ENCODE measurements around the gene PES1.
"Not testable (repeated sequence)": the region's sequence is repeated elsewhere in the genome, so short reads cannot be mapped to it uniquely, and the experiment has no call there.

The PES1 gene

DNA sequence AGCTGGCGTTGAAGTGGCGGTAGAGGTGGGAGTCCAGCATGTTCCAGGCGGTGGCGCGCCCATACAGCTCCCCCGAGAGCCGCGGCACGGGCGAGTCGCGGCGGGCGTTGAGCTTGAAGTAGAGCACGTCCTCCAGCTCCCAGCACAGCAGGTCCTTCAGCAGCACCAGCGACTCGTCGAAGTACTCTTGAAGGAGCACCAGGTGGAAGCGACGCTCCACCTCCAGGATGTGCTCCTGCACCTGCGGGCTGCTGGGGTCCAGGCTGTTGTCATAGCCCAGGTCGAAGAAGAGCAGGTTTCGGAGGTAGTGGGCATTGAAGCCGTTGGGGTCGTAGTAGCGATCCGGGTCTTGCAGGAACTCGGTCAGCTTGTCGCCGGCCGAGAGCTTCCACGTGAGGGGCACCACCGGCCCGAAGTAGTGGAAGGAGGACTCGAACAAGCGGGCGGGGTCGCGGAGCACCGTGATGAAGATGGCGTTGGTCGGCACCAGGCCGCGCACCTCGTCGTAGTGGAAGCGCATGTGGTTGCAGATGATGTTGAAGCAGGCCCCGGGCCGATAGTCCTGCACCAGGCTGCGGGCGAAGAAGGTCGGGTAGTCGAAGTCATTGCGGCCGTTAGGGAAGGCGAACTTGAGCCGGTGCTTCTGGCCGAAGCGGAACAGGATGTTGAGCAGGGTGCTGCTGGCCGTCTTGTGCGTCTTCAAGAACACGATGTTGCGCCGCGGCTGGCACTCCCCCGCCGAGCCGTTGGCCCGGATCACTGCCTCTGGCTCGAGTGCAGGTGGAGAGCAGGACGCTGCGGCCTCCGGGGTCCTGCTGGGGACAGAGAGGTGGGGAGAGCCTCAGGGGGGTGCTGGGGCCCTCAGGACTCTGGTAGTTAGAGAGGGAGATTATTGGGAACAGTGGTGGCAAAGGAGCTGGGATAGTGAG is 36.2 kb downstream of the PES1 start:
- DNase-seq (ENCODE audit: low read depth, low spot score): no peak

DNA sequence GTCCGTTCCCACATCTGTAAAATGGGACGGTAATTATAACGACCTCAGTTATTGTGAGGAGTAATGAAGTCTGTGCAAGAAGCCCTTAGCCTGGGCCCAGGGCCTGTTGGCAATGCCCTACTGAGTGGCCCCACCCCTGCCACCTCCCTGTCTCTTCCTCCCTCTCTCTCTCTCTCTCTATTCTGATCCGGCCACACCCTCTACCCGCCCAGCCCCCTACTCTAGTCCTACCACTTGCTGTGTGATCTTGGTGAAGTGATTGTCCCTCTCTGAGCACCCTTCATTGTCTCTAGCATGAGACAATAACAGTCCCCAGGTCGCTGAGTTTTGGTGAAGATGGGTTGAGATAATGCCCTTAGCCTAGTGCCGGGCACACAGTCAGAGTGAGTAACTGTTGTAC is 37.7 kb downstream of the PES1 start:
- DNase-seq (ENCODE audit: low read depth, low spot score): no peak

DNA sequence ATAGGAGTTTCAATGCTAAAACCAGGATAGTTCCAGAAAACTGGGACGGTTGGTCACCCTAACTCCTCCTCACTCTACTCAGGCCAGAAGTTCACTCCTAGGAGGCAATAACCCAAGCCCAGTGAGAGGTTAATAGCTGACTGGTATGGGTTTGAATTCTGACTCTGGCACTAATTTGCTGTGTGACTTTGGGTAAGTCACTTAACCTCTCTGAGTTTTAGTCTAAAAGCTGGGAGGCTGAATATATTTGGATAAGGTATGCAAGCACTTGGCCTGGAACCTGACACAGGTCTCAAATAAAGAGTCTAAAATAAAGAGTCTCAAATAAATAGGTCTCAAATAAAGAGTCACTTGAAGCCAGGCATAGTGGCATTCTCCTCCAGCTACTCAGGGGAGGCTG is 39.0 kb downstream of the PES1 start:
- DNase-seq (ENCODE audit: low read depth, low spot score): no peak

DNA sequence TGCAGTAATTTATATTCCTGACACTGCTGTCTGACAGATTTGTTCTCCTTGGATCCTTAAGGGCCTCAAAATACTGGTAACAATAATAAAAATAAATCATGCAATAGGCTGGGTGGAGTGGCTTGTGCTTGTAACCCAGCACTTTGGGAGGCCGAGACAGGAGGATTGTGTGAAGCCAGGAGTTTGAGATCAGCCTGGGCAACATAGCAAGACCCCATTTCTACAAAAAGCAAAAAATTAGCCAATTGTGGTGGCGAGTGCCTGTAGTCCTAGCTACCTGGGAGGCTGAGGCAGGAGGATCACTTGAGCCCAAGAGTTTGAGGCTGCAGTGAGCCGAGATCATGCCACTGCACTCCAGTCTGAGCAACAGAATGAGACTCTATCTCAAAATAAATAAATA is 39.9 kb downstream of the PES1 start:
- DNase-seq (ENCODE audit: low read depth, low spot score): not testable (repeated sequence)

DNA sequence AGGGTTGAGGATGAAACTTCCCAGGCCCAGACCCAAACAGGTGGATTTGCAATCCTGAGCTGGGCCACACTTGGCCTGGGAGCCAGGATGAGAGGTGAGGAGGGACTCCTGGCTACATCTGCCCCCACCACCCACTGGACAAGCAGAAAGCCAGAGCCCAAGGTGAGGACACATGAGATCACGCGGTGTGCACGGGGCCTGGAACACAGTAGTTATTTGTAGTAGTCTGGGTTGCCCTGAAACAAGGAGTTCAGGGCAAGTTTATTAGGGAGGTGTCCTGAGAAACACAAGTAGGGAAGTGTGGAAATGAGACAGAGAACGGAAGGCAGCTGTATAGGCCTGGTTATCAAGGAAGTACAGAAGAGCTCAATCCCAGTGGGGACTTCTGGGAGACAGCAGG is 44.5 kb downstream of the PES1 start:
- DNase-seq (ENCODE audit: low read depth, low spot score): no peak

DNA sequence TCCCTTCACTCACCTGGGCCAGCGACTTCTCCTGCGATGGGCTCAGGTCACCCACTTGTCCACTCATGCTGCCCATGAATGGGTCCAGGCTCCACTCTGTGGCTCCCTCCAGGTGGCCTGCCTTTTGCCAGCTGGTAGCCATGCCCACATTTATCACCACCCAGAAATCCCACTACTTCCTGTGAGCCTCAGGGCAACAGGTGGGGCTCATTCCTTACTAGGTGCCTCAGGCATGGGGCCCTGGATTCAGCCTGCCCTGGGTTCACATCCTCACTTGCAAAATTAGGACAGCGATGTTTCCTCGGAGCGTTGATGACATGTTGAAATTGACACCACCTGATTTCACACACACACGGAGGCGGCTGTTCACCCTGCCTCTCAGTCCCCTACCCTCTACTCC is 45.1 kb downstream of the PES1 start, which contains the start of gene SEC14L6:
SEC14L6 (minus strand) TSS at position 126 of the 400 bp plus-strand sequence; CDS start at position 67, 59 bp downstream.
- DNase-seq (ENCODE audit: low read depth, low spot score): no peak

DNA sequence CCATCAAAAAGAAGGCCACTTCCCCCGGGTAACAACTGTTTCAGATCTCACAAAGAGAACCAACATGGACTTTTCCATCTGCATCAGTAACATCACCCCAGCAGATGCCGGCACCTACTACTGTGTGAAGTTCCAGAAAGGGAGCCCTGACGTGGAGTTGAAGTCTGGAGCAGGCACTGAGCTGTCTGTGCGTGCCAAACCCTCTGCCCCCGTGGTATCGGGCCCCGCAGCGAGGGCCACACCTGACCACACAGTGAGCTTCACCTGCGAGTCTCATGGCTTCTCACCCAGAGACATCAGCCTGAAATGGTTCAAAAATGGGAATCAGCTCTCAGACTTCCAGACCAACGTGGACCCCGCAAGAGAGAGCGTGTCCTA is 48.9 kb downstream of the PES1 start:
- no peak for DNase-seq (ENCODE audit: low read depth, low spot score)

DNA sequence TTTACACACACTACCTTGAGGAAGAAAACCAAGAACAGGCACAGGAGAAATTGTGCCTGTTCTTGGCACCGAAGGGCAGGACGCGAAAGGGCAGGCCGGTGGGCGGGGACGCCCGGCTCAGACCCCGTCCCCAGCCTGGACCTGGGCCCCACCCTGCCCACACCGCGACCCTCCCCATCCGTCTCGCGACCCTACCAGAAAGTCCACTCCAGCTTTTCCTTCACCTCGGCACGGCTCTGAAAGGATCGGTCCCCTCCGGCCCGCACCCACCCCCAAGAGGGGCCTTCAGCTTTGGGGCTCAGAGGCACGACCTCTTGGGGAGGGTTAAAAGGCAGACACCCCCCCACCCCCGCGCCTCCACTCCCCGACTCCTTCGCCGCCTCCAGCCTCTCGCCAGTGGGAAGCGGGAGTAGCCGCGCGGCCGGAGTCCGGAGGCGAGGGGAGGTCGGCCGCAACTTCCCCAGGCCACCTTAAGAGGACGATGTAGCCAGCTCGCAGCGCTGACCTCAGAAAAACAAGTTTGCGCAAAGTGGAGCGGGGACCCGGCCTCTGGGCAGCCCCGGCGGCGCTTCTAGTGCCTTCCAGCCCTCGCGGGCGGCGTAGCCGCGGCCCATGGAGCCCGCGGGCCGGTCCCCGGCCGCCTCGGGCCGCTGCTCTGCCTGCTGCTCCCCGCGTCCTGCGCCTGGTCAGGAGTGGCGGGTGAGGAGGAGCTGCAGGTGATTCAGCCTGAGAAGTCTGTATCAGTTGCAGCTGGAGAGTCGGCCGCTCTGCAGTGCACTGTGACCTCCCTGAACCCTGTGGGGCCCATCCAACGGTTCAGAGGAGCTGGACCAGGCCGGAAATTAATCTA is 49.5 kb downstream of the PES1 start:
- no peak for DNase-seq (ENCODE audit: low read depth, low spot score)

DNA sequence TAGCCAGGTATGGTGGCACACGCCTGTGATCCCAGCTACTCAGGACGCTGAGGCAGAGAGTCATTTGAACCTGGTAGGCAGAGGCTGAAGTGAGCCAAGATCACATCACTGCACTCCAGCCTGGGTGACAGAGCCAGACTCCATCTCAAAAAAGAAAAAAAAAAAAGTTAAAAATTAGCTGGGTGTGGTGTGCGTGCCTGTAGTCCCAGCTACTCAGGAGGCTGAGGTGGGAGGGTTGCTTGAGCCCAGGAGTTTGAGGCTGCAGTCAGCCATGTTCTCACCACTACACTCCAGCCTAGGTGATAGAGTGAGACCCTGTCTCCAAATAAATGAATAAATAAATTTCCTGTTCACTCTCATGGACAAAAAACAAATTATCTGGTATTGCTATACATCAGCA is 50.2 kb downstream of the PES1 start:
- DNase-seq (ENCODE audit: low read depth, low spot score): not testable (repeated sequence)

DNA sequence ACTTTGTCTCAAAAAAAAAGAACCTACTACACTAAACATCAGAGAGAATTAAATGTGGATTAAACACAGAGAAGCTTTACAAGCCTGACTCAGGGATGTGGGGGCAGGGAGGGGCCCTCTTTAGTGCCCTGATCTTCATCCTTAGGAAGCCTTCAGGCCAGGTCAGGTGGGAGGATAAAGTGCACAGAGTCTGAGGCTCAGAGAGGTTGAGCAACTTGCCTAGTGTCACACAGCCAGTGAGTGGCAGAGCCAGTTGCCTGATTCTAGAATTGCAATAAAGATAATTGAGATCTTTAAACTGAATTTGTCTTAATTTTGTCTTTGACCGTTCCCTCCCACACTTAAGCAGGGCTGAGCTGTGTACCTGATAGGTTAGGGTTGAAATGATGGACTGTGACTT is 52.3 kb downstream of the PES1 start:
- no peak for DNase-seq (ENCODE audit: low read depth, low spot score)

DNA sequence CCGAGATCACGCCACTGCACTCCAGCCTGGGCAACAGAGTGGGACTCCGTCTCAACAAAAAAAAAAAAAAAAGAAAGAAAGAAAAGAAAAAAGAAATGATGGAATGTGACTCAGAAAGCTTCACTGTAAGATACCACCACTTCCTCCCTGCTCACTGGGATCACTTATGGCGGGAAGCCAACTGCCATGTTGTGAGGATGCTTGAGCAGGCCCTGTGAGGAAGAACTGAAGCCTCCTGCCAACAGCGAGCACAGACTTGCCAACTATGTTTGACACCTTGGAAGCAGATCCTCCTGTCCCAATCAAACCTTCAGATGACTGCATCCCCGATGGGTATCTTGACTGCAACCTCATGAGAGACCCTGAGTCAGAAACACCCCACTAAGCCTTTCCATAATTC is 53.4 kb downstream of the PES1 start:
- no peak for DNase-seq (ENCODE audit: low read depth, low spot score)

DNA sequence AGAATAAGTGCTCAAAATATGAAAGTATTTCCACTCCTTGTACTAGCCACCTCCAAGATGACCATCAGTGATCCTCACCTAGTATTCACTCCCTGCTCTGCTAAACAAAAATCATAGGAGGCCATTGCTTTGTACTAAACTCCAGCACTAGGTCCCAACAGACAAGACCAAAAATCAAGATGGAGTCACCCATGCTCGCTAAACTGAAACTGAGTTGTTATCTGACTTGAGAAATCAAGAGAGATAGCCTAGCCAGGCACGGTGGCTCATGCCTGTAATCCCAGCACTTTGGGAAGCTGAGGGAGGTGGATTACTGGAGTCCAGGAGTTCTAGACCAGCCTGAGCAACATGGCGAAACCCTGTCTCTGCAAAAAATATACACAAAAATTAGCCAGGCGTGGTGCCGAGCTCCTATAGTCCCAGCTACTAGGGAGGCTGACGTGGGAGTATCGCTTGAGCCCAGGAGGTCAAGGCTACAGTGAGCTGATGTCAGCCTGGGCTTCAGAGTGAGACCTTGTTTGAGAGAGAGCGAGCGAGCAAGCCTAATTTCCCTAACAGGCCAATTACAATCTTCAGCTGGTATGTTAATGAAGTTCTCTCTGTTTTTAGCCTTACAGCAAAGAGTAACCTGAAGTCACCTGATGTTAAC is 54.5 kb downstream of the PES1 start:
- DNase-seq (ENCODE audit: low read depth, low spot score): no peak

DNA sequence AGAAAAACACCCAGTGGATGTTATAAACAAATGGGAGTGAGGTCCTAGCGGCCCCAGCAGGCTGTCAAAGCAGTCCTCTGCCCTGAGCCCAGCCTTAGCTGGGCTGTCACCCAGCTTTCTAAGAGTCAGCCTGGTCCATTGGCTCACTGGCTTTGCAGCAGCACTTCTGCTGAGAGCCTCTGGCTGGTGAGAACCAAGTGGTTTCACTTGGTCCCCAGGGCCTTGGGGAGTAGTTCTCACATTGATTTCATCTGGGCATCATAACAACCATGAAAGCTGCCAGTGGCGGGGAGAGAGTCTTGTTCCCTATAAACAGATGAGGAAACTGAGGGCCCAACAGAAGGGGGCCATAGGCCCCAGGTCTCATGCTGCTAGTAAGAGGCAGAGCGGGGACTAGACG is 56.5 kb downstream of the PES1 start:
- no peak for DNase-seq (ENCODE audit: low read depth, low spot score)

DNA sequence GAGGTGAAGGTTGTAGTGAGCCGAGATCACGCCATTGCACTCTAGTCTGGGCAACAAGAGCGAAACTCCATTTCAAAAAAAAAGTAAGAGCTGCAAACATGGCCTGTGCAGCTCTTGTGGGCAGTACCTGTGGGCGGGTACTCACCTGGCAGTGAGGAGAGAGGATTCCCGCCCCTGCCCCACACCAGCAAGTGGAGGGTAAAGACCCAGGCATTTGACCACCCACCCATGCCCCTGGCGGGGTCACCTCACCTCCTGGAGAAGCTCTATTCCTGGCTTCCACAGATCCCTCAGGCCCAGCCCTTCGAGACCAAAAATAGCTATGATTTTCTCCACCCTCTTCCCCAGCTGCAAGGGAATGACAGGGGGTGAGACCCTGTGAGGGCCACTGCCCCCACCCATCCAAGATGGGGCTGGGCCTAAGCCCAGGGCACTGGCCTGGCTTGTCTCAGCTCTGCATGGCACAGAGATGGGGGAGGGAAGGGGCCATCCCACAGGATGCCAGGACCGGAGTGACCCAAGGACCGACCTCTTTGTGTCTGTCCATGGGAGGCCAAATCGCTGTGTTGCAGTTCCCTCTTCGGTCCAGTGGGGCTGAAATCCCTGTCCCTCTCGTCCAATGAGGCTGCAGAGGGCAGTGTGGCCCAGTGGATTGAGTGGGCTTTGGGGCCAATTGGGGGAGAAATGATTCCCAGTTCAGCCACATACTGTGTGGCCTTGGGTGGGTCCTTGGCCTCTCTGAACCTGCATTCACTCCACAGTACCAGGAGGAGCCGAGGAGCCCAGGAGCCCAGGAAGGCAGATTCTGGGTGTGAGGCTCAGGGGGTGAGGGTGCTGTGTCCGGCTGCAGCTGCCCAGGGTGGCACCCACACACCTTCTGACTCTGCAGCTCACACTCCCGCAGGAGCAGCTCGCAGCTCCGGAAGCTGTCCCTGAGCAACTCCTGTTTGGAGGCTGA is 59.8 kb downstream of the PES1 start:
- no peak for DNase-seq (ENCODE audit: low read depth, low spot score)

DNA sequence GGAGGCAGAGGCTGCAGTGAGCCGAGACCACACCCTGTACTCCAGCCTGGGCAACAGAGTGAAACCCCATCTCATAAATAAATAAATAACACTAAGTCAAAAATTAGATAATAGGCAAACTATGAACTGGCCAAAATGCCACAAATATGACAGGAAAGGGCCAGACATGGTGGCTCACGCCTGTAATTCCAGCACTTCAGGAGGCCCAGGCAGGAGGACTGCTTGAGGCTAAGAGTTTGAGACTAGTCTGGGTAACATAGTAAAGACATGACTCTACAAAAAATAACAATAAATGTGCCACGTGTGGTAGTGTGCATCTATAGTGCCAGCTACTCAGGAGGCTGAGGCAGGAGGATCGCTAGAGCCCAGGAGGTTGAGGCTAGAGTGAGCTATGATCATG is 65.1 kb downstream of the PES1 start:
- DNase-seq (ENCODE audit: low read depth, low spot score): no peak
